HG03045 (cell line): ENCODE results near the gene ENO3.
"Not testable (repeated sequence)": the region's sequence is repeated elsewhere in the genome, so short reads cannot be mapped to it uniquely, and the experiment has no call there.

Experiments used
- ATAC-seq: cut with Tn5 transposase; IDR thresholded peaks from one replicate; pipeline ENCODE4 v1.9.1; 2021; ENCODE audit warnings: mild to moderate bottlenecking, moderate library complexity; ENCODE audit not compliant: unreplicated experiment

ENO3 gene

GRCh38 chr17:4950746-4951204 lies at the start of gene ENO3:
TSS of gene ENO3 (plus strand) at chr17:4951119. CDS start at chr17:4951830, 711 bp downstream.
- ATAC-seq, result no peak

- no peak for ATAC-seq
Measured at GRCh38 chr17:4901648-4902344, 49.1 kb upstream of the ENO3 start.

GRCh38 chr17:4902540-4902939 lies 48.4 kb upstream of the ENO3 start:
- no peak for ATAC-seq

GRCh38 chr17:4903051-4903818 lies 47.7 kb upstream of the ENO3 start, which contains the start of gene CHRNE:
TSS of gene CHRNE (minus strand) at chr17:4903098. CDS start at chr17:4903063, 35 bp downstream.
- no peak for ATAC-seq

- not testable (repeated sequence) for ATAC-seq
Measured at GRCh38 chr17:4906642-4907041, 44.3 kb upstream of the ENO3 start.

- ATAC-seq, result no peak
Measured at GRCh38 chr17:4908301-4908700, 42.6 kb upstream of the ENO3 start.

- ATAC-seq, result no peak
Measured at GRCh38 chr17:4908711-4909496, 42.0 kb upstream of the ENO3 start.

GRCh38 chr17:4913994-4914393 lies 36.9 kb upstream of the ENO3 start:
- no peak for ATAC-seq

GRCh38 chr17:4914551-4914950 lies 36.4 kb upstream of the ENO3 start:
- ATAC-seq, result not testable (repeated sequence)

GRCh38 chr17:4919511-4920047 lies 31.3 kb upstream of the ENO3 start:
- no peak for ATAC-seq

- ATAC-seq, result no peak
Measured at GRCh38 chr17:4920351-4921048, 30.4 kb upstream of the ENO3 start.

GRCh38 chr17:4921320-4921719 lies 29.6 kb upstream of the ENO3 start:
- no peak for ATAC-seq

- not testable (repeated sequence) for ATAC-seq
Measured at GRCh38 chr17:4926577-4927335, 24.2 kb upstream of the ENO3 start.

- ATAC-seq, result no peak
Measured at GRCh38 chr17:4928881-4929280, 22.0 kb upstream of the ENO3 start.

GRCh38 chr17:4931963-4932362 lies 19.0 kb upstream of the ENO3 start, which contains the start of gene GP1BA:
TSS of gene GP1BA (plus strand) at chr17:4932277. CDS start at chr17:4932605, 328 bp downstream.
- no peak for ATAC-seq

- ATAC-seq, result no peak
Measured at GRCh38 chr17:4932756-4933155, 18.2 kb upstream of the ENO3 start.

GRCh38 chr17:4933646-4934045 lies 17.3 kb upstream of the ENO3 start:
- no peak for ATAC-seq

GRCh38 chr17:4934173-4934979 lies 16.5 kb upstream of the ENO3 start:
- ATAC-seq, result no peak

GRCh38 chr17:4935650-4936049 lies 15.3 kb upstream of the ENO3 start:
- ATAC-seq, result no peak
